Measurements from ENCODE around the gene CHN1. TPM values are rescaled to one million over a fixed set of nuclear protein-coding genes. Genes with fewer than 3 reads are reported as not detected.
A peak's percentile ranks its signal among the peaks of the same experiment; 100 is the strongest.

CHN1 gene
- total RNA-seq, 1 donor from 2014 or later, result 16.8 TPM

- Histone ChIP-seq H3K36me3 (no peaks in the 10 kb centered on the region), H3K4me1 (no peaks in the 10 kb centered on the region), H3K9me3 (no peaks in the 10 kb centered on the region), H3K27ac (no peak overlapping the region), H3K4me3 (no peak overlapping the region), H3K27me3 (ENCODE audit: low read depth) (no peaks in the 10 kb centered on the region)
- DNase-seq (no peak), ATAC-seq (no peak)
- intact Hi-C loops (cut with DNase I), result no loop called here
- TF ChIP-seq CTCF (IDR thresholded peaks at IDR 0.05), result no peak
Measured at GRCh38 chr2:174789001-174789400, 216.2 kb downstream of the CHN1 start.

- Histone ChIP-seq H3K27ac (no peak overlapping the region), H3K36me3 (no peaks in the 10 kb centered on the region), H3K4me1 (no peaks in the 10 kb centered on the region), H3K4me3 (no peak overlapping the region), H3K27me3 (ENCODE audit: low read depth) (no peaks in the 10 kb centered on the region), H3K9me3 (no peaks in the 10 kb centered on the region)
- ATAC-seq (no peak), DNase-seq (no peak)
- TF ChIP-seq CTCF (IDR thresholded peaks at IDR 0.05), result no peak
- intact Hi-C loops (cut with DNase I), result no loop called here
Measured at GRCh38 chr2:174788291-174788929, 216.8 kb downstream of the CHN1 start.

- no peak for TF ChIP-seq CTCF (IDR thresholded peaks at IDR 0.05)
- Histone ChIP-seq H3K36me3 (no peaks in the 10 kb centered on the region), H3K9me3 (no peaks in the 10 kb centered on the region), H3K4me3 (no peak overlapping the region), H3K4me1 (no peaks in the 10 kb centered on the region), H3K27me3 (ENCODE audit: low read depth) (no peaks in the 10 kb centered on the region), H3K27ac (no peak overlapping the region)
- no peak for DNase-seq
- intact Hi-C loops (cut with DNase I), result no loop called here
- peak; percentile 62 to 67 for ATAC-seq
Measured at GRCh38 chr2:174787487-174788205, 217.5 kb downstream of the CHN1 start.

- Histone ChIP-seq H3K36me3 (no peaks in the 10 kb centered on the region), H3K27ac (no peak overlapping the region), H3K4me3 (no peak overlapping the region), H3K9me3 (no peaks in the 10 kb centered on the region), H3K27me3 (ENCODE audit: low read depth) (no peaks in the 10 kb centered on the region), H3K4me1 (peaks cover 5% of the 10 kb centered on the region)
- no peak for TF ChIP-seq CTCF (IDR thresholded peaks at IDR 0.05)
- no peak for ATAC-seq
- DNase-seq, result no peak
- intact Hi-C loops (cut with DNase I), result no loop called here
Measured at GRCh38 chr2:174786066-174786725, 219.0 kb downstream of the CHN1 start.

GRCh38 chr2:174785481-174785880 is 219.7 kb downstream of the CHN1 start:
- DNase-seq (no peak), ATAC-seq (no peak)
- Histone ChIP-seq H3K4me1 (peaks cover 5% of the 10 kb centered on the region), H3K27me3 (ENCODE audit: low read depth) (no peaks in the 10 kb centered on the region), H3K9me3 (no peaks in the 10 kb centered on the region), H3K27ac (no peak overlapping the region), H3K4me3 (no peak overlapping the region), H3K36me3 (no peaks in the 10 kb centered on the region)
- intact Hi-C loops (cut with DNase I), result no loop called here
- no peak for TF ChIP-seq CTCF (IDR thresholded peaks at IDR 0.05)
